OCI-LY3 (cell line): ENCODE measurements around the gene GRIK2.

Experiments used
- H2AFZ ChIP-seq: fragments of 200-600, 300-600 bp; shearing (Covaris generic); 2 replicates; pipeline ENCODE4 v1.6.0; 2014; ENCODE audit warnings: antibody characterized with exemption, low read depth, low read length
- H3K27ac ChIP-seq: fragments of 200-600, 300-600 bp; sonication (generic); 2 replicates; pipeline ENCODE4 v1.5.1; 2014; ENCODE audit warnings: mild to moderate bottlenecking, low read length, moderate library complexity, mixed read lengths
- H3K27me3 ChIP-seq: fragments of 200-600, 300-600 bp; sonication (generic); 2 replicates; pipeline ENCODE4 v1.6.1; 2014; ENCODE audit warnings: low read depth, low read length, mixed read lengths
- H3K36me3 ChIP-seq: fragments of 200-600, 300-600 bp; sonication (generic); replicated peaks from 2 replicates; pipeline ENCODE3; 2014; ENCODE audit warnings: low read depth, low read length, mixed read lengths
- H3K4me1 ChIP-seq: fragments of 300-600, 200-600 bp; sonication (generic); 2 replicates; pipeline ENCODE4 v1.6.1; 2014; ENCODE audit warnings: low read length, mixed read lengths
- H3K4me2 ChIP-seq: fragments of 200-600, 300-600 bp; sonication (generic); 2 replicates; pipeline ENCODE4 v1.6.1; 2014; ENCODE audit warnings: low read length, mixed read lengths
- H3K4me3 ChIP-seq: fragments of 300-600, 200-600 bp; sonication (generic); 2 replicates; pipeline ENCODE4 v1.5.1; 2014; ENCODE audit warnings: antibody characterized with exemption, mild to moderate bottlenecking, low read length, moderate library complexity
- H3K79me2 ChIP-seq: fragments of 300-600, 200-600 bp; shearing (Covaris generic); 2 replicates; pipeline ENCODE4 v1.6.1; 2014; ENCODE audit warnings: mild to moderate bottlenecking, low read length, mixed read lengths
- H3K9ac ChIP-seq: fragments of 300-600, 200-600 bp; shearing (Covaris generic); 2 replicates; pipeline ENCODE4 v1.6.0; 2014; ENCODE audit warnings: mild to moderate bottlenecking, low read length, moderate library complexity
- H3K9me3 ChIP-seq: fragments of 200-600, 300-600 bp; shearing (Covaris generic); 2 replicates; pipeline ENCODE4 v1.6.1; 2014; ENCODE audit warnings: low read length, mixed read lengths; ENCODE audit not compliant: insufficient read depth
- H4K20me1 ChIP-seq: fragments of 200-600, 300-600 bp; sonication (generic); 2 replicates; pipeline ENCODE4 v1.6.1; 2016; ENCODE audit warnings: low read length, mixed read lengths; ENCODE audit not compliant: insufficient read depth
- EZH2phosphoT487 ChIP-seq: fragments of 200-600 bp; shearing (Covaris generic); IDR thresholded peaks from 2 replicates; pipeline ENCODE4 v1.6.1; 2018; ENCODE audit warnings: antibody characterized with exemption, mixed run types, low read depth
- TF ChIP-seq, protein P1 (sequence below): fragments of 200-600, 300-600 bp; sonication (generic); IDR thresholded peaks from 2 replicates; pipeline ENCODE4 v1.5.1; 2014; ENCODE audit warnings: antibody characterized with exemption, low read length, low read depth

GRIK2 gene

DNA sequence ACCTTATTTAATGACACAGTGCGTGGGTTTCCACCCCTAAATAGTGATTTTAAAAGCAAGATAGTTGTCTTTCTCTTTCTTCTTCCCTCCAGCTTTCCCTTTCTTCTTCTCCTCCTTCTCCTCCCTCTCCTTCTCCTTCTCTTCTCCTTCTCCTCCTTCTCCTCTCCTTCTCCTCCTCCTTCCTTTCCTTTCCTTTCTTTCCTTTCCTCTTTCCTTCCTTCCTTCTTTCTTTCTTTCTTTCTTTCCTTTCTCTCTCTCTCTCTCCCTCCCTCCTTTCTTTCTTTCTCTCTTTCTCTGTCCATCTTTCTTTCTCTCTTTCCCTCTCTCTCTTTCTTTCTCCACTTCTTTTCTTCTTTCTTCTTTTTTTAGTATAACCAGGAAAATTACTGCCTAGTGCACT, 670.6 kb downstream of the GRIK2 start:
- Histone ChIP-seq H2AFZ (no peak overlapping the region), H3K4me3 (no peak overlapping the region), H3K4me1 (no peaks in the 10 kb centered on the region), H3K27ac (no peak overlapping the region), H3K36me3 (no peaks in the 10 kb centered on the region), H3K9ac (no peak overlapping the region), H4K20me1 (no peaks in the 10 kb centered on the region), H3K79me2 (no peaks in the 10 kb centered on the region), H3K27me3 (no peaks in the 10 kb centered on the region), H3K9me3 (no peaks in the 10 kb centered on the region), H3K4me2 (no peak overlapping the region)
- TF ChIP-seq, protein P1, sequence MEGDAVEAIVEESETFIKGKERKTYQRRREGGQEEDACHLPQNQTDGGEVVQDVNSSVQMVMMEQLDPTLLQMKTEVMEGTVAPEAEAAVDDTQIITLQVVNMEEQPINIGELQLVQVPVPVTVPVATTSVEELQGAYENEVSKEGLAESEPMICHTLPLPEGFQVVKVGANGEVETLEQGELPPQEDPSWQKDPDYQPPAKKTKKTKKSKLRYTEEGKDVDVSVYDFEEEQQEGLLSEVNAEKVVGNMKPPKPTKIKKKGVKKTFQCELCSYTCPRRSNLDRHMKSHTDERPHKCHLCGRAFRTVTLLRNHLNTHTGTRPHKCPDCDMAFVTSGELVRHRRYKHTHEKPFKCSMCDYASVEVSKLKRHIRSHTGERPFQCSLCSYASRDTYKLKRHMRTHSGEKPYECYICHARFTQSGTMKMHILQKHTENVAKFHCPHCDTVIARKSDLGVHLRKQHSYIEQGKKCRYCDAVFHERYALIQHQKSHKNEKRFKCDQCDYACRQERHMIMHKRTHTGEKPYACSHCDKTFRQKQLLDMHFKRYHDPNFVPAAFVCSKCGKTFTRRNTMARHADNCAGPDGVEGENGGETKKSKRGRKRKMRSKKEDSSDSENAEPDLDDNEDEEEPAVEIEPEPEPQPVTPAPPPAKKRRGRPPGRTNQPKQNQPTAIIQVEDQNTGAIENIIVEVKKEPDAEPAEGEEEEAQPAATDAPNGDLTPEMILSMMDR = no peak
- no peak for TF ChIP-seq EZH2phosphoT487

GRCh38 chr6:102066301-102066700, 672.8 kb downstream of the GRIK2 start:
- Histone ChIP-seq H3K27ac (no peak overlapping the region), H3K79me2 (no peaks in the 10 kb centered on the region), H3K4me2 (no peak overlapping the region), H3K4me3 (no peak overlapping the region), H3K36me3 (no peaks in the 10 kb centered on the region), H2AFZ (no peak overlapping the region), H3K9me3 (no peaks in the 10 kb centered on the region), H4K20me1 (no peaks in the 10 kb centered on the region), H3K4me1 (no peaks in the 10 kb centered on the region), H3K9ac (no peak overlapping the region), H3K27me3 (no peaks in the 10 kb centered on the region)
- TF ChIP-seq, protein P1 = no peak
- TF ChIP-seq EZH2phosphoT487 = no peak

DNA sequence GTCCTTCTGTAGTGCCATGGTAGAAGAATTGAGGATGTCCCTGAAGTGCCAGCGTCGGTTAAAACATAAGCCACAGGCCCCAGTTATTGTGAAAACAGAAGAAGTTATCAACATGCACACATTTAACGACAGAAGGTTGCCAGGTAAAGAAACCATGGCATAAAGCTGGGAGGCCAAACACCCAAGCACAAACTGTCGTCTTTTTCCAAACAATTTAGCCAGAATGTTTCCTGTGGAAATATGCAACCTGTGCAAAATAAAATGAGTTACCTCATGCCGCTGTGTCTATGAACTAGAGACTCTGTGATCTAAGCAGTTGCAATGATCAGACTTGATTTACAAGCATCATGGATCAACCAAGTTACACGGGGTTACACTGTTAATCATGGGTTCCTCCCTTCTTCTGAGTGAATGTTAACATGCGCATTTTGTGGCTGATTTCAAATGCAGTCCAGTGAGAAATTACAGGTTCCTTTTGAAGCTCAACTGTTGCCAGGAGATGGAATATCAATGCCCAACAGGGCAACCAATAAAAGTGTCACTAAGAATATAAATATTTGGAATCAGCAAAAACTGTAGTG, 674.9 kb downstream of the GRIK2 start:
- Histone ChIP-seq H3K27ac (no peak overlapping the region), H3K79me2 (no peaks in the 10 kb centered on the region), H3K4me3 (no peak overlapping the region), H3K9ac (no peak overlapping the region), H3K27me3 (no peaks in the 10 kb centered on the region), H3K9me3 (no peaks in the 10 kb centered on the region), H3K4me2 (no peak overlapping the region), H2AFZ (no peak overlapping the region), H4K20me1 (no peaks in the 10 kb centered on the region), H3K36me3 (no peaks in the 10 kb centered on the region), H3K4me1 (no peaks in the 10 kb centered on the region)
- TF ChIP-seq, protein P1 = no peak
- no peak for TF ChIP-seq EZH2phosphoT487

DNA sequence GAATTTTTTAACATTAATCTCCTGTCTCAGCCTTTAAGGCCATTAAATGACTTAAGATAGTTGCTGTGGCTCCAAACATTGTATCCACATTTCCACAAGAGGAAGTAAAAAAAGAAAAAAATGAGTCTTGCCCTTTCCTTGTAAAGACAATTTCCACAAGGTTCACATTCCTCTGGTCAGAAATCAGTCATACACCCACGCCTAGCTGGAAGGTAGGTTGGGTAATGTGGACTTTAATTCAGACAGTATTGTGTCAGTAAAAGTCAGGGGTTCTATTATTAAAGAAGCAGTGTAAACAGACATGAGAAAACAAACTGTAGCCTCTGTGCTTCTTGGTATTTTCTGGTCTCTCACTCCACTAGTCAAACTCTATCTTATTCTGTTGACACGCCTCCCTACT, 682.0 kb downstream of the GRIK2 start:
- Histone ChIP-seq H3K79me2 (no peaks in the 10 kb centered on the region), H3K27ac (no peak overlapping the region), H3K9me3 (no peaks in the 10 kb centered on the region), H3K4me3 (no peak overlapping the region), H2AFZ (no peak overlapping the region), H3K9ac (no peak overlapping the region), H4K20me1 (no peaks in the 10 kb centered on the region), H3K36me3 (no peaks in the 10 kb centered on the region), H3K4me1 (no peaks in the 10 kb centered on the region), H3K4me2 (no peak overlapping the region), H3K27me3 (no peaks in the 10 kb centered on the region)
- TF ChIP-seq, protein P1 = no peak
- no peak for TF ChIP-seq EZH2phosphoT487
